HepG2 (cell line): ENCODE results near the gene WNT1. TPM values are rescaled to one million over a fixed set of nuclear protein-coding genes. Genes with fewer than 3 reads are reported as not detected.

ENCODE experiments used
- ATAC-seq: fragments of 200-7000 bp; cut with Tn5 transposase; 3 replicates; pipeline ENCODE4 v1.9.1; 2020; ENCODE audit warnings: mild to moderate bottlenecking, moderate library complexity
- BruUV-seq: library from RNA; stranded (reverse); fragments of 400-500 nt; replicated peaks from 2 replicates; lab custom pipeline; 2021; lab: Mats Ljungman, UMichigan
- CTCF ChIA-PET: fragments of 300-600 bp; formaldehyde crosslinking; extraction: SDS; loops from one replicate; lab custom pipeline; 2021; ENCODE audit warnings: low total read pairs, inconsistent platforms, low intra/inter-chr PET ratio; lab: Yijun Ruan, JAX
- POLR2A ChIA-PET: fragments of 350-600 bp; sonication (Branson Sonifier 250); formaldehyde crosslinking; loops from one replicate; lab custom pipeline; 2020; ENCODE audit warnings: antibody characterized with exemption, inconsistent platforms; lab: Yijun Ruan, JAX
- DNase-seq: peaks from one replicate; pipeline ENCODE4 v3.0.0-alpha.2; 2015; ENCODE audit warnings: low spot score
- FAIRE-seq: peaks from 3 replicates; lab custom pipeline; 2011; peaks lifted over from hg19 to GRCh38; lab: Jason Lieb, UNC
- H2AFZ ChIP-seq: one replicate; pipeline ENCODE4 v1.6.1; 2011; ENCODE audit warnings: low read length, inconsistent platforms
- H3K27ac ChIP-seq: fragments of 300-600 bp; 3 replicates; pipeline ENCODE4 v1.8.0; 2011; ENCODE audit warnings: mixed run types, mild to moderate bottlenecking, mixed read lengths, low read length, inconsistent platforms; ENCODE audit not compliant: insufficient read depth; ENCODE audit errors: extremely low read length
- H3K27me3 ChIP-seq, 2 experiments: fragments of 200-600 bp in 1 of 2; 2 replicates in 1 of 2; 3 replicates in 1 of 2; pipeline versions ENCODE4 v1.6.0 to v1.8.0; 2011; ENCODE audit warnings: low read length in 2 of 2, mild to moderate bottlenecking in 2 of 2, moderate library complexity in 2 of 2, inconsistent platforms in 1 of 2; ENCODE audit not compliant: insufficient read depth in 2 of 2, control insufficient read depth in 1 of 2
- H3K36me3 ChIP-seq, 2 experiments: fragments of 200-600 bp in 1 of 2; replicated peaks in 1 of 2; 2 replicates in 1 of 2; 3 replicates in 1 of 2; pipeline versions ENCODE4 v1.5.1 to v1.8.0; 2011; ENCODE audit warnings: low read length in 2 of 2, inconsistent platforms in 1 of 2; ENCODE audit not compliant: insufficient read depth in 2 of 2, control insufficient read depth in 1 of 2
- H3K4me1 ChIP-seq: 2 replicates; pipeline ENCODE4 v1.5.1; 2012; ENCODE audit warnings: low read length, inconsistent platforms; ENCODE audit not compliant: insufficient read depth
- H3K4me2 ChIP-seq: 2 replicates; pipeline ENCODE4 v1.6.0; 2011; ENCODE audit warnings: low read depth, low read length, inconsistent platforms
- H3K4me3 ChIP-seq, 3 experiments: fragments of 200-600 bp in 1 of 3; sonication (generic), shearing (Covaris generic) in 1 of 3; replicated peaks in 1 of 3; 2 replicates each; pipeline ENCODE4 v1.5.1; 2011 to 2016; ENCODE audit warnings: low read length in 3 of 3, inconsistent platforms in 2 of 3, low read depth in 2 of 3, mild to moderate bottlenecking in 2 of 3, control low read depth in 1 of 3, mixed read lengths in 1 of 3; ENCODE audit not compliant: insufficient read depth in 1 of 3
- H3K79me2 ChIP-seq: one replicate; pipeline ENCODE4 v1.6.1; 2011; ENCODE audit warnings: low read length, inconsistent platforms; ENCODE audit not compliant: insufficient read depth
- H3K9ac ChIP-seq: 2 replicates; pipeline ENCODE4 v1.6.0; 2011; ENCODE audit warnings: mild to moderate bottlenecking, low read depth, low read length, inconsistent platforms; ENCODE audit not compliant: insufficient read depth
- H3K9me3 ChIP-seq: 2 replicates; pipeline ENCODE4 v1.5.1; 2012; ENCODE audit warnings: mild to moderate bottlenecking, low read length
- H4K20me1 ChIP-seq: 2 replicates; pipeline ENCODE4 v1.6.0; 2011; ENCODE audit warnings: inconsistent platforms, mild to moderate bottlenecking, low read length, moderate library complexity; ENCODE audit not compliant: insufficient read depth
- HOXA3 ChIP-seq: sonication (generic); formaldehyde crosslinking; IDR thresholded peaks from 2 replicates; pipeline ENCODE4 v1.5.0; 2020; ENCODE audit warnings: missing genetic modification reagents
- HOXD1 ChIP-seq: sonication (generic); formaldehyde crosslinking; IDR thresholded peaks from 2 replicates; pipeline ENCODE4 v1.5.0; 2020; ENCODE audit warnings: missing genetic modification reagents
- MAFG ChIP-seq: sonication (generic); formaldehyde crosslinking; IDR thresholded peaks from 2 replicates; pipeline ENCODE4 v1.5.1; 2020; ENCODE audit warnings: mild to moderate bottlenecking, missing genetic modification reagents
- NFE2 ChIP-seq: sonication (generic); formaldehyde crosslinking; IDR thresholded peaks from 2 replicates; pipeline ENCODE4 v1.4.0; 2020; ENCODE audit warnings: missing genetic modification reagents
- NFIB ChIP-seq: sonication (generic); formaldehyde crosslinking; IDR thresholded peaks from 2 replicates; pipeline ENCODE4 v1.9.0; 2021; ENCODE audit warnings: missing genetic modification reagents, mild to moderate bottlenecking, borderline replicate concordance
- NR2C2 ChIP-seq: sonication (generic); formaldehyde crosslinking; IDR thresholded peaks from 2 replicates; pipeline ENCODE4 v1.4.0; 2020; ENCODE audit warnings: missing genetic modification reagents, mild to moderate bottlenecking, moderate library complexity, borderline replicate concordance
- ONECUT2 ChIP-seq: sonication (generic); formaldehyde crosslinking; IDR thresholded peaks from 2 replicates; pipeline ENCODE4 v1.4.0; 2020; ENCODE audit warnings: missing genetic modification reagents
- PCBP1 ChIP-seq: fragments of 200-400 bp; formaldehyde crosslinking; IDR thresholded peaks from 2 replicates; pipeline ENCODE4 v1.6.1; 2017; ENCODE audit warnings: mild to moderate bottlenecking, low read depth, low read length, borderline replicate concordance
- PHF5A ChIP-seq: IDR thresholded peaks from one replicate; pipeline ENCODE4 v1.6.1; 2018; ENCODE audit warnings: low read depth, missing genetic modification reagents; ENCODE audit not compliant: unreplicated experiment
- PLRG1 ChIP-seq: fragments of 450-650 bp; conservative IDR thresholded peaks from 2 replicates; pipeline ENCODE4 v1.6.1; 2016
- ZFX ChIP-seq: sonication (generic); formaldehyde crosslinking; IDR thresholded peaks from 2 replicates; pipeline ENCODE4 v1.4.0; 2020; ENCODE audit warnings: mild to moderate bottlenecking, low read depth, missing genetic modification reagents, moderate library complexity
- ZMYM2 ChIP-seq: sonication (generic); formaldehyde crosslinking; IDR thresholded peaks from 2 replicates; pipeline ENCODE4 v1.8.0; 2022; ENCODE audit warnings: mild to moderate bottlenecking, missing genetic modification reagents
- ZNF18 ChIP-seq: sonication (generic); formaldehyde crosslinking; IDR thresholded peaks from 2 replicates; pipeline ENCODE4 v1.8.0; 2022; ENCODE audit warnings: mild to moderate bottlenecking, missing genetic modification reagents; ENCODE audit not compliant: insufficient replicate concordance
- ZNF367 ChIP-seq: sonication (generic); formaldehyde crosslinking; IDR thresholded peaks from 2 replicates; pipeline ENCODE4 v1.4.0; 2020; ENCODE audit warnings: missing genetic modification reagents, borderline replicate concordance
- ZNF841 ChIP-seq: sonication (generic); formaldehyde crosslinking; IDR thresholded peaks from 2 replicates; pipeline ENCODE4 v1.8.1; 2023; ENCODE audit warnings: missing genetic modification reagents, borderline replicate concordance
- WGBS: methylation state at CpG from one replicate; pipeline ENCODE4 v1.1.6; 2017; ENCODE audit warnings: low lambda C conversion rate; 5-methylcytosine and 5-hydroxymethylcytosine counted together
- in situ Hi-C: cut with HindIII; loops from 2 replicates; pipeline ENCODE4 v1.10.0; 2017; ENCODE audit warnings: low pct_unique_long_range_greater_than_20kb; ENCODE audit not compliant: extremely low pct_ligation_motif_present
- intact Hi-C: fragments of 100-400 bp; cut with micrococcal nuclease; formaldehyde crosslinking; loops from one replicate; pipeline ENCODE4 v1.10.0; 2022; ENCODE audit not compliant: unreplicated experiment
- polyA plus RNA-seq, 8 experiments: library from polyadenylated mRNA; depleted of rRNA in 3 of 8; stranded (reverse) in 7 of 8; unstranded in 1 of 8; fragments of >200 nt; fragmentation: Illumina TruSeq in 4 of 8; extraction: Trizol in 4 of 8; gene quantifications; 2 replicates each; pipeline versions ENCODE4 v1.2.1 to v1.2.3, GENCODE V29; 2011 to 2016; ENCODE audit warnings: low read depth in 4 of 8, missing spikeins in 1 of 8, mixed read lengths in 1 of 8; ENCODE audit not compliant: insufficient read depth in 1 of 8
- total RNA-seq, 5 experiments: library from RNA; depleted of rRNA; stranded (reverse); fragments of >200 nt; fragmentation: Illumina TruSeq; extraction: Trizol; gene quantifications; 2 replicates each; pipeline ENCODE4 v1.2.3, GENCODE V29; 2016; ENCODE audit warnings: low read depth in 1 of 5
- TF ChIP-seq, protein P1 (sequence below): sonication (generic); formaldehyde crosslinking; IDR thresholded peaks from 2 replicates; pipeline ENCODE4 v1.8.1; 2023; ENCODE audit warnings: mild to moderate bottlenecking, moderate library complexity, missing genetic modification reagents
- TF ChIP-seq, protein P2 (sequence below): sonication (generic); formaldehyde crosslinking; IDR thresholded peaks from 2 replicates; pipeline ENCODE4 v1.8.1; 2023; ENCODE audit warnings: missing genetic modification reagents, mild to moderate bottlenecking, borderline replicate concordance
- TF ChIP-seq, protein P3 (sequence below): IDR thresholded peaks from 2 replicates; pipeline ENCODE4 v1.4.0; 2020; ENCODE audit warnings: mild to moderate bottlenecking, missing genetic modification reagents

Gene WNT1
- total and polyA plus RNA-seq, 2 of the 13 experiments (the other 11 are each of a cell fraction or from before 2014, with no cell fraction given): not detected

DNA sequence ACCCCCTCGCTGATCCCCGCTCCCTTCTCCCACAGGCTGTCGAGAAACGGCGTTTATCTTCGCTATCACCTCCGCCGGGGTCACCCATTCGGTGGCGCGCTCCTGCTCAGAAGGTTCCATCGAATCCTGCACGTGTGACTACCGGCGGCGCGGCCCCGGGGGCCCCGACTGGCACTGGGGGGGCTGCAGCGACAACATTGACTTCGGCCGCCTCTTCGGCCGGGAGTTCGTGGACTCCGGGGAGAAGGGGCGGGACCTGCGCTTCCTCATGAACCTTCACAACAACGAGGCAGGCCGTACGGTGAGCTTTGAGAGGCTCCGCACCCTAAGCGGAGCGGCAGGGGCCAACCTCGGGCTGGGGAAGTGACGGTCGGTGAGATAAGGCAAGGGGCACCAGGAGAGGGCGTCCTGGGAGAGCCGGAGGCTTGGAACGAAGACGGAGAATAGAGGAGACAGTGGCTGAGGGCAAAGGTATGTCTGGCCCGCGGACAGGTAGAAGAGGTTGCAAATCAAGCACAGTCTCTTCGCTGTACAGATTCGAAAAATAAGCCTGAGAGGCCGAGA lies 2.3 kb downstream of the WNT1 start:
- H3K36me3 ChIP-seq: no peaks in the 10 kb centered on the region
- in situ Hi-C loops: no loop called here
- FAIRE-seq (no peak), DNase-seq (no peak), ATAC-seq (peak; percentile 49)
- intact Hi-C loops: no loop called here
- BruUV-seq: no TSS peak
- H4K20me1 ChIP-seq: no peaks in the 10 kb centered on the region
- H3K4me3 ChIP-seq: peak overlapping the region; percentile 34 to 69 (median 51)
- H3K4me1 ChIP-seq: peaks cover 44% of the 10 kb centered on the region
- no peak overlapping the region for H2AFZ ChIP-seq
- no peak overlapping the region for H3K27ac ChIP-seq
- CTCF ChIA-PET: interaction anchor here (1.2 kb wide), 2 partner anchors 14 to 15 kb away, joined by 3 to 4 read pairs; no protein-coding TSS in a partner anchor
- 4% methylated on average over 14 of the region's 46 CpGs for WGBS
- H3K27me3 ChIP-seq: peaks cover 32 to 76% of the 10 kb centered on the region in 2 experiments
- POLR2A ChIA-PET: interaction anchor here (1.3 kb wide), 1 partner anchor 18 kb away, joined by 3 read pairs; no protein-coding TSS in a partner anchor
- peak overlapping the region; percentile 70 for H3K4me2 ChIP-seq
- H3K79me2 ChIP-seq: no peaks in the 10 kb centered on the region
- no peaks in the 10 kb centered on the region for H3K9me3 ChIP-seq
- no peak overlapping the region for H3K9ac ChIP-seq
- TF ChIP-seq ZNF841 (no peak), ZMYM2 (CRISPR knock-in tag) (no peak), NR2C2 (CRISPR knock-in tag) (no peak), PHF5A (CRISPR knock-in tag) (no peak), ZNF18 (no peak), HOXA3 (CRISPR knock-in tag) (no peak; the same call in 1 of the 2 replicates), MAFG (no peak), ZNF367 (0 out of 2 replicates have a peak, but pooled peaks have one; percentile 7), PCBP1 (no peak), NFIB (CRISPR knock-in tag) (no peak), HOXD1 (0 out of 2 replicates have a peak, but pooled peaks have one; percentile 23), NFE2 (CRISPR knock-in tag) (no peak), ONECUT2 (CRISPR knock-in tag) (no peak), PLRG1 (no peak), ZFX (CRISPR knock-in tag) (no peak; the same call in 1 of the 2 replicates)
- TF ChIP-seq, protein P1, sequence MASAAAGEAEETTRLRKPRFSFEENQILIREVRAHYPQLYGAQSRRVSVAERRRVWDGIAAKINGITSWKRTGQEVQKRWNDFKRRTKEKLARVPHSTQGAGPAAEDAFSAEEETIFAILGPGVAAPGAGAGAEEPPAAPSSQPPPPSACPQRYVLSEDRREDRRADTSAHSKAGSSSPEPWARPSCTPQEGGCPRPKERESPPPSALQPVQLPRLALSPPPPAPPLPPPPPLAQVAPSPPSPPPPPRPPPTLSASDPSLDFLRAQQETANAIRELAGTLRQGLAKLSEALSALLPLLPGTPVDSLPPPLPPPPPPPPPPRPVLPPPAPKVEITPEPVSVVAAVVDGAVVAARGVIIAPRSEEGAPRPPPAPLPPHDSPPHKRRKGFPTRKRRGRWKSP (CRISPR knock-in tag): 0 out of 2 replicates have a peak, but pooled peaks have one; percentile 51
- TF ChIP-seq, protein P2, sequence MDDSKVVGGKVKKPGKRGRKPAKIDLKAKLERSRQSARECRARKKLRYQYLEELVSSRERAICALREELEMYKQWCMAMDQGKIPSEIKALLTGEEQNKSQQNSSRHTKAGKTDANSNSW (CRISPR knock-in tag): no peak
- TF ChIP-seq, protein P3, sequence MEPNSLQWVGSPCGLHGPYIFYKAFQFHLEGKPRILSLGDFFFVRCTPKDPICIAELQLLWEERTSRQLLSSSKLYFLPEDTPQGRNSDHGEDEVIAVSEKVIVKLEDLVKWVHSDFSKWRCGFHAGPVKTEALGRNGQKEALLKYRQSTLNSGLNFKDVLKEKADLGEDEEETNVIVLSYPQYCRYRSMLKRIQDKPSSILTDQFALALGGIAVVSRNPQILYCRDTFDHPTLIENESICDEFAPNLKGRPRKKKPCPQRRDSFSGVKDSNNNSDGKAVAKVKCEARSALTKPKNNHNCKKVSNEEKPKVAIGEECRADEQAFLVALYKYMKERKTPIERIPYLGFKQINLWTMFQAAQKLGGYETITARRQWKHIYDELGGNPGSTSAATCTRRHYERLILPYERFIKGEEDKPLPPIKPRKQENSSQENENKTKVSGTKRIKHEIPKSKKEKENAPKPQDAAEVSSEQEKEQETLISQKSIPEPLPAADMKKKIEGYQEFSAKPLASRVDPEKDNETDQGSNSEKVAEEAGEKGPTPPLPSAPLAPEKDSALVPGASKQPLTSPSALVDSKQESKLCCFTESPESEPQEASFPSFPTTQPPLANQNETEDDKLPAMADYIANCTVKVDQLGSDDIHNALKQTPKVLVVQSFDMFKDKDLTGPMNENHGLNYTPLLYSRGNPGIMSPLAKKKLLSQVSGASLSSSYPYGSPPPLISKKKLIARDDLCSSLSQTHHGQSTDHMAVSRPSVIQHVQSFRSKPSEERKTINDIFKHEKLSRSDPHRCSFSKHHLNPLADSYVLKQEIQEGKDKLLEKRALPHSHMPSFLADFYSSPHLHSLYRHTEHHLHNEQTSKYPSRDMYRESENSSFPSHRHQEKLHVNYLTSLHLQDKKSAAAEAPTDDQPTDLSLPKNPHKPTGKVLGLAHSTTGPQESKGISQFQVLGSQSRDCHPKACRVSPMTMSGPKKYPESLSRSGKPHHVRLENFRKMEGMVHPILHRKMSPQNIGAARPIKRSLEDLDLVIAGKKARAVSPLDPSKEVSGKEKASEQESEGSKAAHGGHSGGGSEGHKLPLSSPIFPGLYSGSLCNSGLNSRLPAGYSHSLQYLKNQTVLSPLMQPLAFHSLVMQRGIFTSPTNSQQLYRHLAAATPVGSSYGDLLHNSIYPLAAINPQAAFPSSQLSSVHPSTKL (CRISPR knock-in tag): peak; percentile 14; the same call in 1 of the 2 replicates
